HepG2 (cell line): Measurements from ENCODE around the gene PRSS8. TPM values are rescaled to one million over a fixed set of nuclear protein-coding genes. Genes with fewer than 3 reads are reported as not detected.

Source experiments
- BORCS8-MEF2B ChIP-seq: sonication (generic); formaldehyde crosslinking; IDR thresholded peaks from 2 replicates; pipeline ENCODE4 v1.8.0; 2022; ENCODE audit warnings: mild to moderate bottlenecking, missing genetic modification reagents
- CENPT ChIP-seq: sonication (generic); formaldehyde crosslinking; IDR thresholded peaks from 2 replicates; pipeline ENCODE4 v1.8.0; 2022; ENCODE audit warnings: low read depth, mild to moderate bottlenecking, moderate library complexity, missing genetic modification reagents
- CERS6 ChIP-seq: sonication (generic); formaldehyde crosslinking; IDR thresholded peaks from 2 replicates; pipeline ENCODE4 v1.5.0; 2020; ENCODE audit warnings: missing genetic modification reagents
- CHCHD3 ChIP-seq: sonication (generic); formaldehyde crosslinking; IDR thresholded peaks from 2 replicates; pipeline ENCODE4 v1.8.0; 2022; ENCODE audit warnings: mild to moderate bottlenecking, missing genetic modification reagents, moderate library complexity
- DPF2 ChIP-seq: sonication (generic); formaldehyde crosslinking; IDR thresholded peaks from 2 replicates; pipeline ENCODE4 v1.4.0; 2020; ENCODE audit warnings: mild to moderate bottlenecking, low read depth, missing genetic modification reagents, borderline replicate concordance
- GTF3A ChIP-seq: sonication (generic); formaldehyde crosslinking; conservative IDR thresholded peaks from 2 replicates; pipeline ENCODE4 v1.4.0; 2020; ENCODE audit warnings: mild to moderate bottlenecking, missing genetic modification reagents
- HNRNPH1 ChIP-seq: fragments of 200-400 bp; formaldehyde crosslinking; optimal IDR thresholded peaks from 2 replicates; pipeline ENCODE3; 2017; ENCODE audit warnings: mild to moderate bottlenecking, low read depth, low read length
- HNRNPUL1 ChIP-seq: fragments of 200-400 bp; formaldehyde crosslinking; IDR thresholded peaks from 2 replicates; pipeline ENCODE4 v1.6.1; 2017; ENCODE audit warnings: low read depth, mild to moderate bottlenecking, low read length, moderate library complexity
- JUND ChIP-seq: sonication (generic); formaldehyde crosslinking; IDR thresholded peaks from 2 replicates; pipeline ENCODE4 v1.8.0; 2022; ENCODE audit warnings: mild to moderate bottlenecking, missing genetic modification reagents
- MAF1 ChIP-seq: sonication (generic); formaldehyde crosslinking; IDR thresholded peaks from 2 replicates; pipeline ENCODE4 v1.5.0; 2020; ENCODE audit warnings: missing genetic modification reagents, borderline replicate concordance
- MYNN ChIP-seq: sonication (generic); formaldehyde crosslinking; IDR thresholded peaks from 2 replicates; pipeline ENCODE4 v1.4.0; 2020; ENCODE audit warnings: mild to moderate bottlenecking, low read depth, missing genetic modification reagents
- PITX1 ChIP-seq: sonication (generic); formaldehyde crosslinking; IDR thresholded peaks from 2 replicates; pipeline ENCODE4 v1.5.1; 2020; ENCODE audit warnings: mild to moderate bottlenecking, missing genetic modification reagents
- POLR2AphosphoS5 ChIP-seq: IDR thresholded peaks from 2 replicates; pipeline ENCODE4 v1.6.1; 2012; ENCODE audit warnings: low read depth, low read length
- PPARG ChIP-seq: conservative IDR thresholded peaks from 2 replicates; pipeline ENCODE4 v1.6.1; 2016; ENCODE audit warnings: missing biosample characterization, missing genetic modification reagents
- PTBP1 ChIP-seq: fragments of 200-400 bp; formaldehyde crosslinking; IDR thresholded peaks from 2 replicates; pipeline ENCODE4 v1.6.1; 2018; ENCODE audit warnings: low read length, low read depth; ENCODE audit not compliant: poor library complexity, severe bottlenecking
- SNAPC2 ChIP-seq: sonication (generic); formaldehyde crosslinking; IDR thresholded peaks from 2 replicates; pipeline ENCODE4 v1.8.1; 2022; ENCODE audit warnings: mild to moderate bottlenecking, missing genetic modification reagents
- ZBTB7A ChIP-seq: sonication (generic); formaldehyde crosslinking; IDR thresholded peaks from 2 replicates; pipeline ENCODE4 v1.8.0; 2022; ENCODE audit warnings: mild to moderate bottlenecking, missing genetic modification reagents
- ZNF280D ChIP-seq: sonication (generic); formaldehyde crosslinking; IDR thresholded peaks from 2 replicates; pipeline ENCODE4 v1.5.1; 2020; ENCODE audit warnings: mild to moderate bottlenecking, missing genetic modification reagents
- ZNF652 ChIP-seq: IDR thresholded peaks from 2 replicates; pipeline ENCODE4 v1.6.1; 2016; ENCODE audit warnings: low read depth, borderline replicate concordance
- ZNF670 ChIP-seq: sonication (generic); formaldehyde crosslinking; IDR thresholded peaks from 2 replicates; pipeline ENCODE4 v1.8.0; 2022; ENCODE audit warnings: mild to moderate bottlenecking, missing genetic modification reagents, borderline replicate concordance
- ZNF7 ChIP-seq: IDR thresholded peaks from 2 replicates; pipeline ENCODE4 v1.6.1; 2016; ENCODE audit warnings: missing biosample characterization, missing genetic modification reagents
- ZNF772 ChIP-seq: sonication (generic); formaldehyde crosslinking; IDR thresholded peaks from 2 replicates; pipeline ENCODE4 v1.5.0; 2020; ENCODE audit warnings: mild to moderate bottlenecking, missing genetic modification reagents
- polyA plus RNA-seq, 8 experiments: library from polyadenylated mRNA; depleted of rRNA in 3 of 8; stranded (reverse) in 7 of 8; unstranded in 1 of 8; fragments of >200 nt; fragmentation: Illumina TruSeq in 4 of 8; extraction: Trizol in 4 of 8; gene quantifications; 2 replicates each; pipeline versions ENCODE4 v1.2.1 to v1.2.3, GENCODE V29; 2011 to 2016; ENCODE audit warnings: low read depth in 4 of 8, missing spikeins in 1 of 8, mixed read lengths in 1 of 8; ENCODE audit not compliant: insufficient read depth in 1 of 8
- total RNA-seq, 5 experiments: library from RNA; depleted of rRNA; stranded (reverse); fragments of >200 nt; fragmentation: Illumina TruSeq; extraction: Trizol; gene quantifications; 2 replicates each; pipeline ENCODE4 v1.2.3, GENCODE V29; 2016; ENCODE audit warnings: low read depth in 1 of 5
- TF ChIP-seq, protein P1 (sequence below): sonication (generic); formaldehyde crosslinking; conservative IDR thresholded peaks from 2 replicates; pipeline ENCODE4 v1.4.0; 2020; ENCODE audit warnings: mild to moderate bottlenecking, missing genetic modification reagents, moderate library complexity

Gene PRSS8
- total and polyA plus RNA-seq, 2 of the 13 experiments (the other 11 are each of a cell fraction or from before 2014, with no cell fraction given), result 2.6 to 7.2 TPM

DNA sequence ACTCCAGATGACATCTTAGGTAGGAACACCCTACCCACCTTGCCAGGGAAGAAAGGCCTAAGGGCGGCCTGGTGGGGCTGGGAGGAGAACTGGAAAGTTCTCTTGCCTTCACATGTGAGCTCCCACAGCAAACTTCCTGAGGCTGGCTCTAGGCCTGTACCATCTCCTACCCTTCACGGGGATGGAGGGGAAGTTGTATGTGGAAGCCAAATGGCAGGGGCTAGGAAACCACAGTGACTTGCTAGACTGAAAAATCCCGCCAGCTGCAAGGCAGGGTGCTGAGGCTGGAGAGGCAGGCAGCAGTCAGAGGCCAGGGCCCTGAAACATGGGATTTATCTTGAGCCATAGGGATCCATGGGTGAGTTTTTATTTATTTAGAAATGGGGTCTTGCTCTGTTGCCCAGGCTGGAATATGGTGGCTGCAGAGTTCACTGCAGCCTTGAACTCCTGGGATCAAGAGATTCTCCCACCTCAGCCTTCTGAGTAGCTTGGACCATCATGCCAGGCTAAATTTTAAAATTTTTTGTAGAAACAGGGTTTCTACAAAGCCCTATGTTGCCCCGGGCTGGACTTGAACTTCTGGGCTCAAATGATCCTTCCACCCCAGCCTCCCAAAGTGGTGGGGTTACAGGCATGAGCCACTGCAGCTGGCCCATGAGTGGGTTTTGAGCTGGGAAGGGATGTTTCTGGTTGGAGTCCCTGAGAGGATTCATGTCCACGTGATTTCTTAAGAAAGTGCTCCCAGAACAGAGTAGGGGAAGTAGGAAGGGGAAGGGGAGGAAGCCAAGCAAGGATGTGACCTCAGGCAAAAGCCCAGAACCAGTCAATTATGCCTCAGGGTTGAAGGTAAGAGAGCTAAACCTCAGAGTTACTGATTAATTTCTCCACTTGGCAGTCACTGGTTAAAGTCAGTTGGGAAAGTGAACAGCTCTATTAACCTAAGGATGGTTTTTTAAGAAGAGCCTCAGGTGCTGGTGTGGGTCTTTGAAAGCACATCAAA lies 22.1 kb downstream of the PRSS8 start (continued):
- TF ChIP-seq DPF2 (CRISPR knock-in tag) (no peak), HNRNPH1 (no peak), ZNF670 (CRISPR knock-in tag) (0 out of 2 replicates have a peak, but pooled peaks have one; percentile 18), SNAPC2 (CRISPR knock-in tag) (no peak), CENPT (CRISPR knock-in tag) (no peak), PITX1 (CRISPR knock-in tag) (no peak), MYNN (CRISPR knock-in tag) (no peak), POLR2AphosphoS5 (peak; percentile 29), ZNF280D (CRISPR knock-in tag) (no peak), ZBTB7A (CRISPR knock-in tag) (no peak), CERS6 (CRISPR knock-in tag) (no peak), PTBP1 (no peak), JUND (CRISPR knock-in tag) (no peak), GTF3A (no peak), ZNF652 (CRISPR knock-in tag) (no peak), ZNF7 (CRISPR knock-in tag) (no peak), HNRNPUL1 (no peak), CHCHD3 (CRISPR knock-in tag) (no peak), MAF1 (CRISPR knock-in tag) (no peak), ZNF772 (no peak), BORCS8-MEF2B (CRISPR knock-in tag) (0 out of 2 replicates have a peak, but pooled peaks have one; percentile 40), PPARG (CRISPR knock-in tag) (no peak)
- TF ChIP-seq, protein P1, sequence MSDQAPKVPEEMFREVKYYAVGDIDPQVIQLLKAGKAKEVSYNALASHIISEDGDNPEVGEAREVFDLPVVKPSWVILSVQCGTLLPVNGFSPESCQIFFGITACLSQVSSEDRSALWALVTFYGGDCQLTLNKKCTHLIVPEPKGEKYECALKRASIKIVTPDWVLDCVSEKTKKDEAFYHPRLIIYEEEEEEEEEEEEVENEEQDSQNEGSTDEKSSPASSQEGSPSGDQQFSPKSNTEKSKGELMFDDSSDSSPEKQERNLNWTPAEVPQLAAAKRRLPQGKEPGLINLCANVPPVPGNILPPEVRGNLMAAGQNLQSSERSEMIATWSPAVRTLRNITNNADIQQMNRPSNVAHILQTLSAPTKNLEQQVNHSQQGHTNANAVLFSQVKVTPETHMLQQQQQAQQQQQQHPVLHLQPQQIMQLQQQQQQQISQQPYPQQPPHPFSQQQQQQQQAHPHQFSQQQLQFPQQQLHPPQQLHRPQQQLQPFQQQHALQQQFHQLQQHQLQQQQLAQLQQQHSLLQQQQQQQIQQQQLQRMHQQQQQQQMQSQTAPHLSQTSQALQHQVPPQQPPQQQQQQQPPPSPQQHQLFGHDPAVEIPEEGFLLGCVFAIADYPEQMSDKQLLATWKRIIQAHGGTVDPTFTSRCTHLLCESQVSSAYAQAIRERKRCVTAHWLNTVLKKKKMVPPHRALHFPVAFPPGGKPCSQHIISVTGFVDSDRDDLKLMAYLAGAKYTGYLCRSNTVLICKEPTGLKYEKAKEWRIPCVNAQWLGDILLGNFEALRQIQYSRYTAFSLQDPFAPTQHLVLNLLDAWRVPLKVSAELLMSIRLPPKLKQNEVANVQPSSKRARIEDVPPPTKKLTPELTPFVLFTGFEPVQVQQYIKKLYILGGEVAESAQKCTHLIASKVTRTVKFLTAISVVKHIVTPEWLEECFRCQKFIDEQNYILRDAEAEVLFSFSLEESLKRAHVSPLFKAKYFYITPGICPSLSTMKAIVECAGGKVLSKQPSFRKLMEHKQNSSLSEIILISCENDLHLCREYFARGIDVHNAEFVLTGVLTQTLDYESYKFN (CRISPR knock-in tag), result 0 out of 2 replicates have a peak, but pooled peaks have one; percentile 34
